D341Med (cell line): ENCODE data around the gene CYP2F1.
"Not testable (repeated sequence)": the region's sequence is repeated elsewhere in the genome, so short reads cannot be mapped to it uniquely, and the experiment has no call there.

Experiments used
- DNase-seq: peaks from one replicate; pipeline ENCODE4 v3.0.0; 2012; ENCODE audit warnings: low spot score

CYP2F1 gene

DNA sequence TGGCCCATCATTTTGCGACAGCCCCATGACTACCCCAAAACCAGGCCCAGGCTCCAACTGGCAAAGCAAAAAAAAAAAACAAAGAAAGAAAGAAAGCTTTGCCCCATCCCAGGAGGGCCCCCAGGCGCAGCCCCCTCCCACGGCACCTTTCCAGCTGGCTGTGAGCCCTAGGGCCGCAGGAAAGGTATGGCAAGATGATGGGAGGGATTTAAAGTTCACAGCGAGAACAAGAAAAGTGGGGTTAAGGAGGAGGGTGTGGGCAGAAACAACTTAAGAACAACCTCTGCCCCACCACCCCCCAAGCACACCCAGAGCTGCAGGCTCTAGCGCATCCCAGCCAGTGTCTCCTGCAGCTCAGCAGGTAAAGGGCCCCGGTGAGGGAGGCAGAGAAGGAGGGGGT, at the start of gene CYP2F1:
CYP2F1 (plus strand) TSS at position 301 of the 400 bp plus-strand sequence. CDS start 1,757 bp downstream, outside the sequence.
- no peak for DNase-seq

DNA sequence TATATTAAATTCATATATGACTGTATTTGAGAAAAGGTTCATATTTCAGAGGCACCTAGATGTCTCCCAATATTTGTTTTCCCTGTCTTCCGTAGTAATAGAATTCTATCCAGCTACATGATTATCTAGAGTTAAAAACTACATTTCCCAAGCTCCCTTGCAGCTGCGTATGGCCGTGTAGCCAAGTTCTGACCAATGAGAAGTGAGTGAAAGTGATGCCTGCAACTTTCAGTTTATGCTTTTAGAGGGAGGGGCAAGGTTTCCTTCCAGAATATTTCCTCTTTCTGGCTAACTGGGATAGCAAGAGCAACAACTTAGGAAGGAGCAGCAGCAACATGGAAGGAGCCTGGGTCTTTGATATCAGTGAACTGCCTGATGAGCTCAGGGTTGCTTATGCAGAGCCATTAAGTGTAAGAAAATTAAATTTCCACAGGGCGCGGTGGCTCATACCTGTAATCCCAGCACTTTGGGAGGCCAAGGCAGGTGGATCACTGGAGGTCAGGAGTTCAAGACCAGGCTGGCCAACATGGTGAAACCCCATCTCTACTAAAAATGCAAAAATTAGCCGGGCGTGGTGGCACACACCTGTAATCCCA, 49.2 kb upstream of the CYP2F1 start:
- no peak for DNase-seq

DNA sequence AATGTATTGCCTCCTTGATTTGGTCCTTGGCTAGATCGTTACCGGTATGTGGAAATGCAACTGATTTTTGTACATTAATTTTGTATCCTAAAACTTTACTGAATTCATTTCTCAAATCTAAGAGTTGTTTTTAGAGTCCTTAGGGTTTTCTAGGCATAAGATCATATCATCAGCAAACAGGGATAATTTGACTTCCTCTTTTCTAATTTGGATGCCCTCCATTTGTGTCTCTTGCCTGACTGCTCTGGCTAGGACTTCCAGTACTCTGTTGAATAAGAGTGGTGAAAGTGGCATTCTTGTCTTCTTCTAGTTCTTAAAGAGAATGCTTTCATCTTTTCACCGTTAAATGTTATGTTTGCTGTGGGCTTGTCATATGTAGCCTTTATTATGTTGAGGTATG, 37.9 kb upstream of the CYP2F1 start:
- DNase-seq: no peak

GRCh38 chr19:41083516-41083915, 30.7 kb upstream of the CYP2F1 start:
- DNase-seq: no peak

- no peak for DNase-seq
Observed at GRCh38 chr19:41085748-41086415, 28.4 kb upstream of the CYP2F1 start.

- DNase-seq: no peak
Observed at GRCh38 chr19:41088151-41088550, 26.1 kb upstream of the CYP2F1 start, which contains the start of gene CYP2A13. Gene CYP2A13, plus strand, starts transcription at chr19:41088451. Its CDS starts 21 bp downstream, at chr19:41088472.

GRCh38 chr19:41089959-41090358, 24.3 kb upstream of the CYP2F1 start:
- no peak for DNase-seq

GRCh38 chr19:41095703-41096102, 18.5 kb upstream of the CYP2F1 start:
- DNase-seq: no peak

GRCh38 chr19:41096353-41096752, 17.9 kb upstream of the CYP2F1 start:
- no peak for DNase-seq

DNA sequence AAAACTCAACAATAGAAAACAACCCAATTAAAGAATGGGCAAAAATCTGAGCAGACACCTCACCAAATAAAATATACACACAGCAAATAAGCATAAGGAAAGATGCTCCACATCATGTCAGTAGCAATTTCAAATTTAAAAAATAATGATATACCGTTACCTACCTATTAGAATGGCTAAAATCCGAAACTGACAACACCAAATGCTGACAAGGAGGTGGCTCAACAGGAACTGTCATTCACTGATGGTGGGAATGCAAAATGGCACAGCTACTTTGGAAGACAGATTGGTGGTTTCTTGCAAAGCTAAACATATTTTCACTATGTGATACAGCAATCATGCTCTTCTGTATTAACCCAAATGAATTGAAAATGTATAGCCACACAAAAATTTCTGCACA, 16.9 kb upstream of the CYP2F1 start:
- DNase-seq: no peak

- DNase-seq: no peak
Observed at GRCh38 chr19:41098762-41099161, 15.5 kb upstream of the CYP2F1 start.

DNA sequence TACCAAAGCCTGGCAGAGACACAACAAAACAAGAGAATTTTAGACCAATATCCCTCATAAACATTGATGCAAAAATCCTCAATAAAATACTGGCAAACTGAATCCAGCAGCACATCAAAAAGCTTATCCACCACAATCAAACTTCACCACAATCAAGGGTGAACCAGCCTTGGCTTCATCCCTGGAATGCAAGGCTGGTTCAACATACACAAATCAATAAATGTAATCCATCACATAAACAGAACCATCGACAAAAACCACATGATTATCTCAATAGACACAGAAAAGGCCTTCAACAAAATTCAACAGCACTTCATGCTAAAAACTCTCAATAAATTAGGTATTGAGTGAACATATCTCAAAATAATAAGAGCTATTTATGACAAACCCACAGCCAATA, 12.0 kb upstream of the CYP2F1 start:
- DNase-seq: not testable (repeated sequence)

GRCh38 chr19:41106177-41106576, 8.1 kb upstream of the CYP2F1 start:
- DNase-seq: no peak

DNA sequence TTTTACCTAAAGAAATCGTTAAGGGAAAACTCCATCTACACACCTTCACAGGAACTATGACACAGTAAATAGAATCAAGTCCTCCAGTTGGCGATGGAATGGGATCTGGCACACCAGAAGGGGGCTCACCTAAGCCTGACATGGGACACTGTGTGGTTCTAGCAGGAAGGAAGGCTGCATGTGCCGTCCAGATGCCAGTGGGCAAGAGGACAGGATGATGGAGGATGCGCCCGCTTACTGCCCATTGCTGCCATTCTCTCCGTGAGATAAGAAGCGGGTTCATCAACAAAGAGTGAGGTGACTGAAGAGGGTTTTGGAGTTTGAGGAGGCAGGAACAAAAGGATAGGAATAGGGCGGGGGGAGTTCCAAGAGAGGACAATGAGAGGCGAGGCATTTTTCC, 2.9 kb upstream of the CYP2F1 start:
- DNase-seq: no peak

GRCh38 chr19:41111750-41112295, 2.4 kb upstream of the CYP2F1 start:
- DNase-seq: no peak

DNA sequence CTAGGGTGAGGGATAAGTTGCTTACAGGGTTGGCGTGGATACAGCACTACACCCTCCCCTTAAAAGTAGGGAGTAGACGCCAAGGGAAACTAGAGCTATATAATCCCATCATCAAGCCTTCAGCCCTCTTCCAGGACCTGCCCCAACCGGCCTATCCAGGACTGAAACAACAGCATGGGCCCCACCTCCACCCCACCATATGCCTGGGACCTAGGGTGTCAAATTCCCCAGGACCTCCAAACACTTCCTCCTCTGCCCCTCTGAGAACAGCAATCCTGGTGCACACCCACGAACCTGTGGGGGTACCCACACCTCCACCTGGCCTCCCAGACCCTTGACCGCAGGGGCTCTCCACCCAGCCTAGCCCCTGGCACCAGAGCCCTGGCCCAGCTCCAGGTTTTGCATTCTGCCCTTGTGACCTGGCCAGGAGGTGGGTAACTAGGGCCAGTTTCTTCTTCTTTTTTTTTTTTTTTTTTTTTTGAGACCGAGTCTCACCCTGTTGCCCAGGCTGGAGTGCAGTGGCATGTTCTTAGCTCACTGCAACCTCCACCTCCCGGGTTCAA, 1.4 kb upstream of the CYP2F1 start:
- no peak for DNase-seq

- no peak for DNase-seq
Observed at GRCh38 chr19:41116261-41116660, 2.0 kb downstream of the CYP2F1 start.

- DNase-seq: not testable (repeated sequence)
Observed at GRCh38 chr19:41120929-41121911, 7.0 kb downstream of the CYP2F1 start.

GRCh38 chr19:41122846-41123245, 8.6 kb downstream of the CYP2F1 start:
- DNase-seq: not testable (repeated sequence)

DNA sequence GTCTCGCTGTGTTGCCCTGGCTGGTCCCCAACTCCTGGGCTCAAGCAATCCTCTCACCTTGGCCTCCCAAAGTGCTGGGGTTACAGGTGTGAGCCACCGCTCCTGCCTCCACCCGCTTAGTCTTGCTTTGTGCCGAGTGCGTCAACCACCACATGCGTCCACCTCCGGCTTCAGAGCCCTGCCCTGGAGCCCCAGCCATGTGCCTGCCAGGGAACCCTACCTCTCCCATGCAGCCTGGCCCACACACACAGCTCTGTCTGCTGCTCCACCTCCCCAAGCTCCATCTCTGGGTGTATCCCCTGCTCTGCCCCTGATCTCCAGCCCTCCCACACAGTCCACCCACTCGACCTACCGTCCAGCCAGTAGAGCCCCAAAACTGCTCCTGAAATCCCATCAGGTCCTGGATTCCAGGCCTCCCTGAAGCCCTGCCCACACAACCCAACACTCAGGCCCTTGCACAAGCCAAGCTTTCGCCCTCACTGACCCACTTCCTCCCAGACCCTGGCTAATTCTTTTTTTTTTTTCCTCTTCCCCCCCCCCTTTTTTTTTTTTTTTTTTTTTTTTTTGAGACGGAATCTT, 9.6 kb downstream of the CYP2F1 start:
- no peak for DNase-seq

GRCh38 chr19:41126765-41127203, 12.6 kb downstream of the CYP2F1 start:
- not testable (repeated sequence) for DNase-seq
